Measurements from ENCODE around the gene FAM98C.

The FAM98C gene

GRCh38 chr19:38429055-38429810 is 26.3 kb downstream of the FAM98C start:
- no peak for TF ChIP-seq CTCF (IDR thresholded peaks at IDR 0.05)

- TF ChIP-seq CTCF (IDR thresholded peaks at IDR 0.05), result no peak
These were observed 26.9 kb downstream of the FAM98C start for GRCh38 chr19:38429811-38430156.

- TF ChIP-seq CTCF (IDR thresholded peaks at IDR 0.05), result no peak
These were observed 28.0 kb downstream of the FAM98C start for GRCh38 chr19:38430931-38431330.

GRCh38 chr19:38433268-38433733 is 30.4 kb downstream of the FAM98C start, which contains the start of gene RYR1:
TSS of gene RYR1 (plus strand) at chr19:38433691. CDS start at chr19:38433830, 139 bp downstream.
- no peak for TF ChIP-seq CTCF (IDR thresholded peaks at IDR 0.05)

GRCh38 chr19:38434549-38435051 is 31.7 kb downstream of the FAM98C start:
- no peak for TF ChIP-seq CTCF (IDR thresholded peaks at IDR 0.05)

- no peak for TF ChIP-seq CTCF (IDR thresholded peaks at IDR 0.05)
These were observed 34.4 kb downstream of the FAM98C start for GRCh38 chr19:38437295-38437694.

GRCh38 chr19:38437917-38438316 is 35.0 kb downstream of the FAM98C start:
- TF ChIP-seq CTCF (IDR thresholded peaks at IDR 0.05), result no peak

Measured in LNCAP (cell line).